Gastrocnemius medialis (tissue), 4 donors: ENCODE results near the gene ACTL7B. TPM values are rescaled to one million over a fixed set of nuclear protein-coding genes. Genes with fewer than 3 reads are reported as not detected.

Experiments
- ATAC-seq, 2 donors: fragments of 150-250 bp; one replicate each; pipeline ENCODE4 v1.9.1; 2016
- DNase-seq, 2 donors: peaks; one replicate each; pipeline ENCODE4 v3.0.0-alpha.2; 2019
- H3K27ac ChIP-seq, 4 donors: fragments of 200-600 bp; sonication (generic); 1 replicate in 1 of 4; 2 replicates in 3 of 4; pipeline ENCODE4 v1.5.1; 2016 to 2018; ENCODE audit warnings: mild to moderate bottlenecking in 2 of 4, moderate library complexity in 1 of 4
- H3K27me3 ChIP-seq, 3 donors: fragments of 200-600 bp; sonication (generic) in 2 of 3; 1 replicate in 1 of 3; 2 replicates in 2 of 3; pipeline versions ENCODE4 v1.5.1 to v1.6.0; 2016 to 2019; ENCODE audit warnings: mild to moderate bottlenecking in 1 of 3, moderate library complexity in 1 of 3
- H3K36me3 ChIP-seq, 2 donors: fragments of 200-600 bp; sonication (generic) in 1 of 2; one replicate each; pipeline ENCODE4 v1.5.1; 2017 to 2018
- H3K4me1 ChIP-seq, 2 donors: fragments of 200-600 bp; sonication (generic) in 1 of 2; one replicate each; pipeline ENCODE4 v1.5.1; 2016 to 2017; ENCODE audit warnings: mild to moderate bottlenecking in 2 of 2
- H3K4me3 ChIP-seq, 4 donors: fragments of 200-600 bp; sonication (generic) in 3 of 4; 1 replicate in 1 of 4; 2 replicates in 3 of 4; pipeline ENCODE4 v1.5.1; 2016 to 2019; ENCODE audit warnings: mild to moderate bottlenecking in 2 of 4
- H3K9me3 ChIP-seq, 3 donors: fragments of 200-600 bp; sonication (generic) in 2 of 3; 1 replicate in 1 of 3; 2 replicates in 2 of 3; pipeline ENCODE4 v1.5.1; 2016 to 2019
- CTCF ChIP-seq, 5 experiments: fragments of 450-650 bp in 3 of 5; fragments of 200-600 bp in 2 of 5; sonication (generic) in 2 of 5; IDR thresholded peaks in 4 of 5; conservative IDR thresholded peaks in 1 of 5; 1 replicate in 4 of 5; 2 replicates in 1 of 5; pipeline ENCODE4 v1.5.1; 2016 to 2019; ENCODE audit warnings: antibody characterized with exemption in 5 of 5, mild to moderate bottlenecking in 3 of 5, moderate library complexity in 3 of 5
- POLR2A ChIP-seq, 2 donors: fragments of 450-650 bp; IDR thresholded peaks; one replicate each; pipeline ENCODE4 v1.6.1; 2017; ENCODE audit warnings: antibody characterized with exemption in 2 of 2, mild to moderate bottlenecking in 2 of 2, moderate library complexity in 2 of 2
- in situ Hi-C, 4 donors: fragments of 200-750 bp; cut with MboI; loops; one replicate each; pipeline versions ENCODE4 v1.15.0 to v1.8.0; 2017; ENCODE audit warnings: low sequenced_read_pairs in 4 of 4
- intact Hi-C: fragments of 100-400 bp; cut with DNase I; formaldehyde crosslinking; loops from one replicate; pipeline ENCODE4 v1.15.1; 2023; ENCODE audit warnings: low total_unique reads
- total RNA-seq, 4 donors: library from RNA; depleted of rRNA; stranded (reverse); fragments of >200 nt; gene quantifications; one replicate each; pipeline versions ENCODE4 v1.1.0 to v1.2.3, GENCODE V29; 2016

Gene ACTL7B
- total RNA-seq, 4 donors from 2014 or later, result not detected

GRCh38 chr9:108834959-108835665, 20.7 kb downstream of the ACTL7B start:
- Histone ChIP-seq H3K9me3 (no peaks in the 10 kb centered on the region), H3K27me3 (no peaks in the 10 kb centered on the region), H3K36me3 (no peaks in the 10 kb centered on the region), H3K4me3 (no peak overlapping the region), H3K4me1 (no peaks in the 10 kb centered on the region), H3K27ac (no peak overlapping the region)
- DNase-seq (no peak), ATAC-seq (no peak)
- TF ChIP-seq CTCF (IDR thresholded peaks at IDR 0.05 in 4 of 5, conservative IDR thresholded peaks at IDR 0.05 in 1 of 5) (no peak), POLR2A (IDR thresholded peaks at IDR 0.05) (no peak)
- in situ Hi-C loops (no loop called here), intact Hi-C loops (no loop called here)

GRCh38 chr9:108832179-108832500, 23.6 kb downstream of the ACTL7B start:
- no peaks in the 10 kb centered on the region for H3K27me3 ChIP-seq
- no peak overlapping the region for H3K27ac ChIP-seq
- in situ Hi-C loops, result no loop called here
- no peak for ATAC-seq
- no peak for TF ChIP-seq CTCF (IDR thresholded peaks at IDR 0.05 in 4 of 5, conservative IDR thresholded peaks at IDR 0.05 in 1 of 5)
- TF ChIP-seq POLR2A (IDR thresholded peaks at IDR 0.05), result no peak
- no peak overlapping the region for H3K4me3 ChIP-seq
- no peaks in the 10 kb centered on the region for H3K36me3 ChIP-seq
- H3K9me3 ChIP-seq, result no peaks in the 10 kb centered on the region
- no peak for DNase-seq
- H3K4me1 ChIP-seq, result no peaks in the 10 kb centered on the region
- intact Hi-C loops, result no loop called here

GRCh38 chr9:108831496-108832178, 24.1 kb downstream of the ACTL7B start:
- Histone ChIP-seq H3K27ac (no peak overlapping the region), H3K36me3 (no peaks in the 10 kb centered on the region), H3K27me3 (no peaks in the 10 kb centered on the region), H3K9me3 (no peaks in the 10 kb centered on the region), H3K4me3 (no peak overlapping the region), H3K4me1 (no peaks in the 10 kb centered on the region)
- in situ Hi-C loops, result no loop called here
- ATAC-seq (no peak), DNase-seq (no peak)
- intact Hi-C loops, result no loop called here
- TF ChIP-seq POLR2A (IDR thresholded peaks at IDR 0.05) (no peak), CTCF (IDR thresholded peaks at IDR 0.05 in 4 of 5, conservative IDR thresholded peaks at IDR 0.05 in 1 of 5) (no peak)

- TF ChIP-seq POLR2A (IDR thresholded peaks at IDR 0.05) (no peak), CTCF (IDR thresholded peaks at IDR 0.05 in 4 of 5, conservative IDR thresholded peaks at IDR 0.05 in 1 of 5) (no peak)
- H3K9me3 ChIP-seq, result no peaks in the 10 kb centered on the region
- H3K36me3 ChIP-seq, result no peaks in the 10 kb centered on the region
- in situ Hi-C loops (no loop called here), intact Hi-C loops (no loop called here)
- DNase-seq, result no peak
- no peak for ATAC-seq
- H3K4me3 ChIP-seq, result no peak overlapping the region
- H3K27ac ChIP-seq, result no peak overlapping the region
- no peaks in the 10 kb centered on the region for H3K27me3 ChIP-seq
- no peaks in the 10 kb centered on the region for H3K4me1 ChIP-seq
These were observed 25.5 kb downstream of the ACTL7B start for GRCh38 chr9:108830272-108830671.
